ENCODE data around the gene ANP32E.

- TF ChIP-seq CTCF (conservative IDR thresholded peaks at IDR 0.05) = no peak
- no peak for TF ChIP-seq EZH2 (IDR thresholded peaks at IDR 0.05; ENCODE audit: low read depth)
Observed at GRCh38 chr1:150210091-150210490, 25.8 kb downstream of the ANP32E start.

Data from PC-9 (cell line).